ENCODE results near the gene MAP1A.
"Not testable (repeated sequence)": the region's sequence is repeated elsewhere in the genome, so short reads cannot be mapped to it uniquely, and the experiment has no call there.

Gene MAP1A

DNA sequence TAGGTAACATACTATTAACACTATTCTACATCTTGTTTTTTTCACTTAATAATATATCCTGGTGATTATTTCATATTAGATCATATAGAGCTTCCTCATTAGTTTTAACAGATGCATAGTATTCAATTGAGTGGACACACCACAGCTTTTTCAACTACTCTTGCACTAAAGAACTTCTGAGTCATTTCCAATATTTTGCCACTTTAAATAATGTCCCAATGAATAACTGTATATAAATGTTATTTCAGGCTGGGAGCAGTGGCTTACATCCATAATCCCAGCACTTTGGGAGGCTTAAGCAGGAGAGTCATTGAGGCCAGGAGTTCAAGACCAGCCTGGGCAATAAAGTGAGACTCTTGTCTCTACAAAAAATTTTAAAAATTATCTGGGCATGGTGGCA is 26.9 kb downstream of the MAP1A start:
- TF ChIP-seq, protein P1, sequence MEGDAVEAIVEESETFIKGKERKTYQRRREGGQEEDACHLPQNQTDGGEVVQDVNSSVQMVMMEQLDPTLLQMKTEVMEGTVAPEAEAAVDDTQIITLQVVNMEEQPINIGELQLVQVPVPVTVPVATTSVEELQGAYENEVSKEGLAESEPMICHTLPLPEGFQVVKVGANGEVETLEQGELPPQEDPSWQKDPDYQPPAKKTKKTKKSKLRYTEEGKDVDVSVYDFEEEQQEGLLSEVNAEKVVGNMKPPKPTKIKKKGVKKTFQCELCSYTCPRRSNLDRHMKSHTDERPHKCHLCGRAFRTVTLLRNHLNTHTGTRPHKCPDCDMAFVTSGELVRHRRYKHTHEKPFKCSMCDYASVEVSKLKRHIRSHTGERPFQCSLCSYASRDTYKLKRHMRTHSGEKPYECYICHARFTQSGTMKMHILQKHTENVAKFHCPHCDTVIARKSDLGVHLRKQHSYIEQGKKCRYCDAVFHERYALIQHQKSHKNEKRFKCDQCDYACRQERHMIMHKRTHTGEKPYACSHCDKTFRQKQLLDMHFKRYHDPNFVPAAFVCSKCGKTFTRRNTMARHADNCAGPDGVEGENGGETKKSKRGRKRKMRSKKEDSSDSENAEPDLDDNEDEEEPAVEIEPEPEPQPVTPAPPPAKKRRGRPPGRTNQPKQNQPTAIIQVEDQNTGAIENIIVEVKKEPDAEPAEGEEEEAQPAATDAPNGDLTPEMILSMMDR (conservative IDR thresholded peaks at IDR 0.05; ENCODE audit: low read depth, low read length) = no peak
- no peak overlapping the region for H3K4me3 ChIP-seq (ENCODE audit: low read depth, low read length)
- DNase-seq (ENCODE audit: low read depth) = no peak

DNA sequence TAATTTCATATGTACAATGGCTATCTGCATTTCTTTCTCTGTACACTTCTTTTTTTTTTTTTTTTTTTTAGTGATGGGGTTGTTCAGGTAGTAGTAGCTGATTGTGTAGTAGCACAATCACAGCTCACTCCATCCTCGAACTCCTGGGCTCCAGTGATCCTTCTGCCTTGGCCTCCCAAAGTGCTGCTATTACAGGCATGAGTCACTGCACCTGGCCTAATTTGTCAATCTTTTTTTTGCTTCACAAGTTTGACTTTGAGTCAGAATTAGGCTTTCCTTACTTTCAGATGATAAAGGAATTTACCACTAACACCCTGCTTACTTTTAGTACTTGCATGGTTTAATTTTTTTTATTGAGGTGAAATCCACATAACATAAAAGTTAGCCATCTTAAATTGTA is 28.0 kb downstream of the MAP1A start:
- TF ChIP-seq, protein P1 (conservative IDR thresholded peaks at IDR 0.05; ENCODE audit: low read depth, low read length) = no peak
- no peak overlapping the region for H3K4me3 ChIP-seq (ENCODE audit: low read depth, low read length)
- no peak for DNase-seq (ENCODE audit: low read depth)

DNA sequence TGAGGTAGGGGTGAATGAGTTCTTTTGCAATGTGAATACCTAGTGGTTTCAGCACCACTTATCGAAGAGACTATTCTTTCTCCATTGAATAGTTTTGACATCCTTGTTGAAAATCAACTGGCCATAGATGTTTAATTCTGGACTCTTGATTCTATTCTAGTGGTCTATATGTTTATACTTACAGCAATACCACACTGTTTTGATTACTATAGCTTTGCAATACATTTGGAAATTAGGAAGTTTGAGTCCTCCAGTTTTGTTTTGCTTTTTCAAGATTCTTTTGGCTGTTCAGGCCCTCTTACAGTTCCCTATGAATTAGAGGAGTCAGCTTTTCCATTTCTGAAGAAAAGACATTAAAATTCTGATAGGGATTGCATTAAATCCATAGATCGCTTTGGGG is 30.1 kb downstream of the MAP1A start:
- no peak for DNase-seq (ENCODE audit: low read depth)
- no peak overlapping the region for H3K4me3 ChIP-seq (ENCODE audit: low read depth, low read length)
- TF ChIP-seq, protein P1 (conservative IDR thresholded peaks at IDR 0.05; ENCODE audit: low read depth, low read length) = no peak

DNA sequence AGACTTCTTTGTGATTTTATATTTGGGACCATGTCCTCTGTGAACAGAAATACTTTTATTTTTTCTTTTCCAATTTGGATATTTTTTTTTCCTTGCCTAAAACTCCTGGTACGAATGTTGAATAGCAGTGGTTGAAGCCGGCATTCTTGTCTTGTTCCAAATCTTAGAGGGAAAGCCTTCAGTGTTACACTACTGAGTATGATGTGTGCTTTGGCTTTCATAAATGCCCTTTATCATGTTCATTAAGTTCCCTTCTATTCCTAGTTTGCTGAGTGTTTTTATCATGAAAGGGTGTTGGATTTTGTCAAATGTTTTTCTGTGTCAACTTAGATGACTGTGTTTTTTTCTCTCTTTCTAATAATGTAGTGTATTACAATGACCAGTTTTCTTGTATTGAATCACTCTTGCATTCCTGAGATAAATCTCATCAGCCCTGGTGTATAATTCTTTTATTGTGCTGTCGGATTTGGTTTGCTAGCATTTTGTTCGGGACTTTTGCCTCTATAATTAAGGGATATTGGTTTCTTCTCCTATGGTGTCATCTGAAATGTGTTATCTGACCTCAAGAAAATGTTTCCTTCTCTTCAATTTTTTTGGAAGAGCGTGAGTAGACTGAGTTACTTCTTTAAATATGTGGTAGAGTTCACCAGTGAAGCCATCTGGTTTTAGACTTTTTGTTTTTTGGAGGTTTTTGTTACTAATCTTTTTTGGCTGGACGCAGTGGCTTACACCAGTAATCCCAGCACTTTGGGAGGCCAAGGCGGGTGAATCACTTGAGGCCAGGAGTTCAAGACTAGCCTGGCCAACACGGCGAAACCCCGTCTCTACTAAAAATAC is 33.3 kb downstream of the MAP1A start:
- TF ChIP-seq, protein P1 (conservative IDR thresholded peaks at IDR 0.05; ENCODE audit: low read depth, low read length) = no peak
- peak; percentile 13 for DNase-seq (ENCODE audit: low read depth)
- H3K4me3 ChIP-seq (ENCODE audit: low read depth, low read length) = no peak overlapping the region

DNA sequence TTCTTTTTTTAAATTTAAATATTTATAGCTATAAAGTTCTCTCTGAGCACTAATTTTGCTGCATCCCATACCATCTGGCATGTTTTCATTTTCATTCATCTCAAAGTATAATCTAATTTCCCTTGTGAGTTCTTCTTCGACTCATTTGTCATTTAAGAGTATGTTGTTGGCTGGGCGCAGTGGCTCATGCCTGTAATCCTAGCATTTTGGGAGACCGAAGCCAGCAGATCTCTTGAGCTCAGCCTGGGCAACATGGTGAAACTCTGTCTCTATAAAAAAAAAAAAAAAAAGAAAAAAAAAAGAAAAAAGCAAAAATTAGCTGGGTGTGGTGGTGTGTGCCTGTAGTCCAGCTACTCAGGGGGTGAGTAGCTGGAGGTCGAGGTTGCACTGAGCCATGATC is 34.8 kb downstream of the MAP1A start:
- no peak overlapping the region for H3K4me3 ChIP-seq (ENCODE audit: low read depth, low read length)
- no peak for DNase-seq (ENCODE audit: low read depth)
- TF ChIP-seq, protein P1 (conservative IDR thresholded peaks at IDR 0.05; ENCODE audit: low read depth, low read length) = no peak

DNA sequence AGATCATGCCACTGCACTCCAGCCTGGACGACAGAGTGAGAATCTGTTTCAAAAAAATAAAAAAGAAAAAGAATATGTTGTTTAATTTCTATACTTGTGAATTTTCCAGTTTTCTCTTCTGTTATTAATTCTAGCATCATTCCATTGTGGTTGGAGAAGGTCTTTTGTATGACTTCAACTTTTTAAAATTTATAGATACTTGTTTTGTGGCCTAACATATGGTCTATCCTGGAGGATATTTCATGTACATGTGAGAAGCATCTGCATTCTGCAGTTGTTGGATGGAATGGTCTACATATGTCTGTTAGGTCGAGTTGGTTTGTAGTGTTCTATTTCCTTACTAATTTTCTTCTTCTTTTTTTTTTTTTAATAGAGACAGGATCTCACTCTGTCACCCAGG is 35.6 kb downstream of the MAP1A start:
- TF ChIP-seq, protein P1 (conservative IDR thresholded peaks at IDR 0.05; ENCODE audit: low read depth, low read length) = no peak
- no peak for DNase-seq (ENCODE audit: low read depth)
- no peak overlapping the region for H3K4me3 ChIP-seq (ENCODE audit: low read depth, low read length)

DNA sequence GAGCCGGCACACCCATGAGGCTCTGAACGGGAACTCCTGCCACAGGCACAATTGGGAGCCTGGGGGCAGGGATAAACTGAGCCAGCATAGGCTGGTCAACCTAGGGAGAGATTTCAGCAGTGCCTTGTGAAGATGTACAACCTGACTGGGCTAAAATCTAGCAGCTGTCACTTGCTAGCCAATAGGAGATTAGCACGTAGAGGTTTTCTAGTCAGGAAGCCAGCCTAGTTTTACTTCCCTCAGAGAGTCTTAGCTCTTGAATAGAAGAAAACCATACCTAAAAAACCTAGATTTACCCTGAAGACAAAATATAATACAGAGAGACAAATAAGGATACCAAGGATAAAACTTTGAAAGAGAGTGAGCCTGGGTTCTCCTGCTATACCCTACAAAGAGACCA is 45.3 kb downstream of the MAP1A start:
- DNase-seq (ENCODE audit: low read depth); H3K4me3 ChIP-seq (ENCODE audit: low read depth, low read length): not testable (repeated sequence)

DNA sequence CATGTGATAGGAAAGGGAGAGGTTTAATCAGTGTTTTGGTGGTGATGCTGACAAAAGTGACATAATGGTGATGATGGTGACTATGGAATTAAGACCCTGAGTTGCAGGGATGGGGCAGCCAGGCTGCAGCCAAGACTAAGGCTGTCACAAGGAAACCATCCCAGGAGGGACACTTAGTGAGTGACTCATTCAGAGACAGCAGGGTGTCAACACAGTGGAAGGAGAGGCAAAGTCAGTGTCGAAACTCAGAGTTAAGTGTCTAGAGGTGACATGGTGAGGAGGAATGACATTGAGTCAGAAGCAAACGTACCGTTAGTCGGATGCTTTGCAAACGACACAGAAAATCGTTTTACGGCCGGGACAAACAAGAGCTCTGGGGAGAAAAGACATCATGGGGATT is 46.4 kb downstream of the MAP1A start:
- H3K4me3 ChIP-seq (ENCODE audit: low read depth, low read length); DNase-seq (ENCODE audit: low read depth): not testable (repeated sequence)

DNA sequence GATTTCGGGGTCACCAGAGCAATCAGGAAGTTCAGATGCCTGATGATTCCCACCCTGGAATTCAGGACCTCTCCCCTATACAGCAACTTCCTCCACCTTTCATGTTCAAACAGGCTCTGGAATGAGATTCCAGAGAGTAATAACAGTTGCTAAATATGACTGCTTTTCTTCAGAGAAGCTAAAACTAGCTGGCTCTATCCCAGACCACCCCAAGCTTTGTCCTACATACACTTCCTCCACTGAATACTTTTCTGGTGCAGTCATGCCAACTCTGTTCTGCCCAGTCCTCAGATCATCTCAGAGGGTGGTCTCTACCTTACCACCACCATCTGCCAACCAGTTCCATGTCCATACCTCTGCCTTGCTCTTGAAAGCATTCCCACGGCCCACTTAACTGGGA is 49.2 kb downstream of the MAP1A start:
- DNase-seq (ENCODE audit: low read depth); H3K4me3 ChIP-seq (ENCODE audit: low read depth, low read length): not testable (repeated sequence)

DNA sequence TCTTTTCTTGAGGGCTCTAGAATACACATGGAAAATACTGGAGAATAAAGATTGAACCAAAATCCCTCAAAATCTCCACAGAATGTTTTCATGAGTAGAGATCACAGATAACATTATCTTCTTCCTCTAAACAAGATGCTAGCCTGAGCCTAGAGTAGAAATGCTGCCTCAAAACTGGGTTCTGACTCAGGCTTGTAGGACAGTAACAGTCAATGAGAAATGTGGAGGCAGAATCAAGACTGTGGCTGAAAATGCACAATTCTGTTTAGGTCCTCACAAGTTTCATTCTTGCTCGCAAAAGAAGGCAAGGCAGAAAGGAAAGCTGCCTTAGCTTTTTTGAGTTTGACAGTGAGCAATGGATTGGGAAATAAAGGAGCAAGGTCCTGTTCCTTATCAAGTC is 57.2 kb downstream of the MAP1A start:
- not testable (repeated sequence) for H3K4me3 ChIP-seq (ENCODE audit: low read depth, low read length); DNase-seq (ENCODE audit: low read depth)

Data from choroid plexus epithelial cell (primary cell).